Spleen (tissue), 3 donors: ENCODE measurements around the gene FAM25C.
"Not testable (repeated sequence)": the region's sequence is repeated elsewhere in the genome, so short reads cannot be mapped to it uniquely, and the experiment has no call there.

ENCODE experiments used
- POLR2A ChIP-seq, 3 donors: fragments of 450-650 bp; IDR thresholded peaks; one replicate each; pipeline ENCODE4 v1.5.1; 2017; ENCODE audit warnings: antibody characterized with exemption in 3 of 3, mild to moderate bottlenecking in 1 of 3
- POLR2AphosphoS5 ChIP-seq, 3 donors: sonication (generic); formaldehyde crosslinking; IDR thresholded peaks; one replicate each; pipeline ENCODE4 v1.5.1; 2017; ENCODE audit warnings: antibody characterized with exemption in 3 of 3

DNA sequence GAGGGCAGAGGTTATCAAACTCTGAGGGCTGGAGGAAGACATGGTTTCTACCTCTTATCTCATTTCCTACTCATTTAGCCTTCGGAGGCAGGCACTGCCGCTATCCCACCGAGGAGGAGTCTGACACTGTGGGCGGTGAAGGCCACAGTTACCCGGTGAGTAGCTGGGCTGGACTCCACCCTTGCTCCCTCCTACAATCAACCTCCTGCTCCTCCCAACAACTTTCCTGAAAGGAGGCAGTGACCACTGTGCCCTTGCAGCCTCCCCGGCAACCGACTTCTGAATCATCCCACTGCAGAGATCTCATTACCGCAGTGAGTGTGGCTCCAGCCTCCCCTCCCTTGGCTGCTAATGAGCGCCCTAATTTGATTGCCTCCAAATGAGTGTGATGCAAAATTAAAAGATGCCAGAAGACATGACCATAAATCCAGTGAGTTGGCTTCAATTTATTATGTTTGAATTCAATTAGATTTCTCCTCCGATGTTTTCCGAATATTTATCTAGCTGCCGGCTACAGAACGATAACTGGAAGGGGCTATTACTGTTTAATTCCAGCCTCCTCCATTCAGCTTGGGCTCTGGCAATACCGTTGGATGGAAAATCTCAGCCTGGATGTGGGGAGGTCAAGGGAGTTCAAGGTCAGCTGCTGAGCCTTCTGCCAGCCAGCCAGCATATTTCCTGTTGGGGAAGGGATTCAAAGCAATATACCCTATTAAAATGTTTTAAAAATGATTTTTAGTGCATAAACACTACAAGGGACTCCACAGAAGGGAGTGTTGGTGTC is 35.1 kb downstream of the FAM25C start:
- TF ChIP-seq POLR2A, POLR2AphosphoS5 (IDR thresholded peaks at IDR 0.05): not testable (repeated sequence)
